GM18519 (cell line): ENCODE measurements around the gene RELL1.
A peak's percentile ranks its signal among the peaks of the same experiment; 100 is the strongest.

Experiments
- ATAC-seq: cut with Tn5 transposase; IDR thresholded peaks from one replicate; pipeline ENCODE4 v1.9.1; 2021; ENCODE audit warnings: mild to moderate bottlenecking, moderate library complexity; ENCODE audit not compliant: unreplicated experiment, low FRiP score

RELL1 gene, protein sequence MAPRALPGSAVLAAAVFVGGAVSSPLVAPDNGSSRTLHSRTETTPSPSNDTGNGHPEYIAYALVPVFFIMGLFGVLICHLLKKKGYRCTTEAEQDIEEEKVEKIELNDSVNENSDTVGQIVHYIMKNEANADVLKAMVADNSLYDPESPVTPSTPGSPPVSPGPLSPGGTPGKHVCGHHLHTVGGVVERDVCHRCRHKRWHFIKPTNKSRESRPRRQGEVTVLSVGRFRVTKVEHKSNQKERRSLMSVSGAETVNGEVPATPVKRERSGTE

DNA sequence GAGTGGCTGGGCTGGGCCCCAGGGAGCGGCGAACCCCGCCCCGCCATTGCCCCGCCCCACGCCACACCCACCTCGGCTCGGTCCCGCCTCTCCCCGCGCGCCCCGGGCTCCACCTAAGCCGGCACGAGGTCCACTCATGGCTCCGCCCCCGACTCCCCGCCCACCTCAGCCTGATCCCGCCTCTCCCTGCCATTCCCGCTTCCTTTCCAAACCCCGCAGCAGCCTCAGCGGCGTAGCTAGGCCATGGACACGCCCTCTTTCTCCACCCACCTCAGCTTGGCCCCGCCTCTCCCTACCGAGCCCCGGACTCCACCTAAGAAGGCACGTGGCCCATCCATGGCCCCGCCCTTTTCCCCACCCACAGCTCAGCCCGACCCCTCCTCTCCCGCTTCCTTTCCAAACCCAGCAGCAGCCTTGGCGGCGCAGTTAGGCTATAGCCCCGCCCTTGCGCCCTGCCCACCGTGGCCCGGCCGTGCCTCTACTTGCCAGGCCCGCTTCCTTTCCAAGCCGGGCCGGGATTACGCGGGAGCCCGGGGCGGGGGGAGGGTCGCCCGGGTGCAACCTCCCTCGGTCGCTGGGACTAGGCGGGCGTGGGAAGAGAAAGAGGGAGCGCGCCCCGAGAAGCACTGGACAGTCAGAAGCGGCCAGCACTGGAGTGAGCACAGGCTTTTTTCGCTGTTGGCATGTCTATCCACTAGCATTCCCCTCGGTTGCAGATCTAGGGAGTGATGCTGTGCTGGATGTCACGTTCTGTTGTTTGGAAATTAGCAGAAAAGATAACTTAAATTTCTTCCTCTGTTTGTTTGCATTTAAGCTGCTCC is at the start of gene RELL1:
TSS of gene RELL1 (minus strand) at position 4 of the 821 bp plus-strand sequence. CDS start 89 bp downstream, outside the sequence.
- ATAC-seq: peak; percentile 60

DNA sequence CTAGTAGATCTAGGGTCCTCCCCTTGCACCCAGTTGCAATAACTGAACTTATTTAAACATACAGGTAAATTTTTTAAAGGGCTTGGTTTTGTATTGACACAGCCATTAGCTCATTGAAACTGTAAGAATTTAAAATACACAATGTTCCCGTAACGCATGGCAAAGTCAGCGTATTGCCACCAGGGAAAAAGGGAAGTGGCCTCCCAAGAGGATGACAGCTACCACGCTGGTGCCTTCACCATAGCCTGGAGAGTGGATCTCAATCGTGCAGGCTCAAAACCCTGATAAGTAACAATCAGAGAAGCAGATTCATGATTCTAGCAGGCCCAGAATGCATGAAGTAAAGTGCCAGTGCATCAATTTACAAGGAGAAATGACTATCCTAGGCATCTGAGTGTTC is 49.4 kb upstream of the RELL1 start:
- no peak for ATAC-seq

DNA sequence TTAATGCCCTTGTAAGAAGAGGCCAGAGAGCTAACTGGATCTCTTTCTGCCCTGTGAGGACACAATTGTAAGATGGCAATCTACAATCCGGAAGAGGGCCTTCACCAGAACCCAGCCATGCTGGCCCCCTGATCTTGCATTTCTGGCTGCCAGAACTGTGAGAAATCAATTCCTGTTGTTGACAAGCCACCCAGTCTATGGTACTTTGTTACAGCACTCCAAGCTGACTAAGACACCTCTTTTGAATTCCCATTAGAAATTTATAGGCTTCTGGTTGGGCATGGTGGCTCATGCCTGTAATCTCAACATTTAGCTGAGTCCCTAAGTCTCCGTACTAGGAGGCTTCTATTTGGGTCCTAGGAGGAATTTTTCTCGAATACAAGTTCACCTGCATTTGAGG is 48.8 kb upstream of the RELL1 start:
- no peak for ATAC-seq

DNA sequence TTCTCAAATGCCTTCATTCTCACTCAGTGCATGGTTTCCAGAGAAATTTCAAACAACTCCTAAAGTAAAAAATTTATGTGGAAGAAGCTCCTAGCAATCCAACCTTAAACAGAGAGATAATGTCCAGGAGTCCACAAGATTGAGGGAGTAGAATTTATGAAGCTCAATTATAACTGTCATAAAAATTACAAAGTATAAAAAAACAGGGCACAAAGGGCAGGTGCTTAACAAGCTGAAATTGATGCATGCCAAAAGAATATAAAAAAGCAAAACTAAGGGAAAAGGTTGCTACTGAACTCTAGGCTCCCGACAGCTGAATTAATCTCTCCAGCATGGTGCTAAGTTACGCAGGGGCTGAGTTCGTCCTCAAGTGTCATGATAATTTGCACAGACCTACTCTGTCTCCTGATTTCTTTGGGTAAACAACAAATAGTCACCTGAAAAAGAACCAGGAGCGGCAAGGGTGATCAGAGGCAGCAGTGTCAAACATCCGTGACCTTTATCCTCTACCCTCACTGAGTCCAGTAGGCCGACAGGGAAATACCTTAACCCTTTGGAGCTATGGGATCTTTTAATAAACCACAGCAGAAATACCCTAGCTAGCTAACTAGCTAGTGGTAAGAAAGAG is 47.2 kb upstream of the RELL1 start:
- ATAC-seq: no peak

DNA sequence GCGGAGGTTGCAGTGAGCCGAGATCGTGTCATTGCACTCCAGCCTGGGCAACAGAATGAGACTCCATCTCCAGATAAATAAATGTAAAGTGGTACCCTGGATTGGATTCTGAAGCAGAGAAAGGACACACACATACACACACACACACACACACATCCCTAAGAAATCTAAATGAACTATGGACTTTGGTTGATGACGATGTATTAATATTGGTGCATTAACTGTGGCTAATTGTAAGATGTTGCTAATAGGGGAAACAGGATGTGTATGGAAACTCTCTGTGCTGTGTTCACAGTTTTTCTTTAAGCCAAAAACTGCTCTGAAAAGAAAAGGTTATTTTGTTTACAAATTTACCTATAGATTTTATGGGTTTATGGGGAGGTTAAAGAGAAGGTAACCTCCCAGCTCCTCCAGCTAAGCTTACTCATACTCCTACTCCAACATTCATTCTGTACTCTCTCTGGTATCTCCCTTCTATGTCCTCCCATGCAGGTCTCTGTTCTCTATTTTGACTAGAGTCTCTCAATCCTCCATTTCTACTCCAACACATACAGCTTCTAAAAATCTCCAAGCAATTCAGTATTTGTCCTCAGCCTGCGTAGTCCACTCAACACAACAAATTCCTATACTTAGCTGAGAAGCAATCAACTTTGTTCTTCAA is 46.5 kb upstream of the RELL1 start:
- ATAC-seq: peak; percentile 88

DNA sequence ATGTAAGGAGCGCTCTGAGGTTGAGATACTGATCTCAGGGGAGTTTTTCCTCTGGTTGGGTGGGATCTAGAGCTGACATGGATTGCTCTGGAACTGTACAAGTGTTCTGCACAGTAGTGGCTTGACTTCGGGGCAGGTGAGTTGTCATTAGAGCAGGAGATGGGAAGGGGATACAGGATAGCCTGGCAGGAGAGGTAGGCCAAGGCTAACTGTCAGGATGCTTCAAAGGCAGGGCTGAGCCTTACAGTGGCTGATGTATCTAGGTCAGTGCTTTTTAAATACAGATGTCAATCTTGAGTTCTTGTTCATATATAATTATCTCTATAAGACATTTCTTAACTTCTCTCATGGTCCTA is 43.5 kb upstream of the RELL1 start:
- ATAC-seq: no peak

DNA sequence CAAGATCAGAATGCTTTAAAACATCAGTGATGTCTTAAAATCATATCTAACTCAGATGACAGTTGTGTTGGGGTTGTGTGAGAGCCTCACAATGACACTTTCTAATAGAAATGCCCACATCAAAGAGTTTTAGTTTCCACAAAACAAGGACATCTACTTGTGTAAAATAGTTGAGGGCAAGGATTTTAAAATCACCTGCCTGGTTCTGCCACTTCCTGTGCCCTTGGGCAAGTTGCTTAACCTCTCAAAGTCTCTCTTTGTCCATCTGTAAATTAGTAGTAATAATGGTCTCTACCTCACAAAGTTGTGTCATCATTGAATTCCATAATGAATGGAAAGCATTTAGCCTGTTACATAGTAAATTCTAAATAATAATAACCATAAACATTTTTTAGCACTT is 41.9 kb upstream of the RELL1 start:
- ATAC-seq: no peak

DNA sequence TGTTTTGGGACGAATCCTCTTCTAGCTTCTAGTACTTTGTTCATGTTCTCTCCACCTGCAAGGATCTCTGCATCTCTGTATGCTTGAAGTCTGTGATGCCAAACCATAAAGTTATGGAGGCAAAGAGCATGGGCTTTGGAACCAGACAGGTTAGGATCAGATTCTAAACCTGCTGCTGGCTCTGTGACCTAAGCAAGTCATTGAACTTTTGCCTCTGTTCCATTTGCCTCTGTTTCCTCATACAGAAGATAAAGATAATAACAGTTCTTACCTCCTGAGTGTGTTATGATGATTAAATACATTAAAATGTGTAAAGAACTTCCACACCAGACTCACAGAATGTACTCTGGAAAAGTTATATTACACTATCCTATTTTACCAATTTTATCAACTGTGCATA is 41.5 kb upstream of the RELL1 start:
- ATAC-seq: no peak

DNA sequence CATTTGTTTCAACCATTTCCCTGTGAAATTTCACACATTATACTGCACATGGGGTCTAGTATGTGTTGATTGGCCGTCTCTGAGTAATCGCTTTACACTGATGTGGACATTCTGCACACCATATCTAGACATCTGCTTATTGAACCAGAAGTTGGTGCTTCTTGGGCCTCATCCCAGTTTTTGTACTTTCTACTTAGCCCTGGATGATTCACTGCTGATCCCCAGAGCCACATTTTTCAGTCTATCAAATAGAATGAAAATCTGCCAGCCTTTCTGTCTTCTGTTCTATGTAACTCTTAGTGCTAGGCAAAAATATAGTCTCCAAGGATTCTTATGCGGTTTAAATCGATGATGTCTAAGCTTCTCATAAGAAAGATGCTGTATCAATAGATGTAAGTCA is 40.5 kb upstream of the RELL1 start:
- ATAC-seq: no peak

DNA sequence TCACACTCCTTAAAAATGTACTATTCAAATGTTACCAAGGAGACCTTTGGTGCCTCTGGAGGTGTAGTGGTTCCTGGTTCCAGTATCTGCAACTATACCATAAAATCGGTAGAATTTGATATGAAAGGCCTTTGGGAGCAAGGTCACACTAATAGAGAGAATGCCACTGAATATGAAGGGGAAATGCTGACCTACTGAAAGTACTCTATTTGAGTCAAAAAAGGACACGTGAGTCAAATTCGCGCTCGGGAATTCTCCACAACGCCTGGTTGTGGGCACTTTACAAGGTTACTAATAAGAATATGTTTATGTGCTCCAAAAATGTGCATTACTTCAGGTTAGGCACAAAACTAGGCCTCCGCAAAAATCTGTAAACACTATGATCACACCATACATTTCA is 39.5 kb upstream of the RELL1 start:
- ATAC-seq: no peak

DNA sequence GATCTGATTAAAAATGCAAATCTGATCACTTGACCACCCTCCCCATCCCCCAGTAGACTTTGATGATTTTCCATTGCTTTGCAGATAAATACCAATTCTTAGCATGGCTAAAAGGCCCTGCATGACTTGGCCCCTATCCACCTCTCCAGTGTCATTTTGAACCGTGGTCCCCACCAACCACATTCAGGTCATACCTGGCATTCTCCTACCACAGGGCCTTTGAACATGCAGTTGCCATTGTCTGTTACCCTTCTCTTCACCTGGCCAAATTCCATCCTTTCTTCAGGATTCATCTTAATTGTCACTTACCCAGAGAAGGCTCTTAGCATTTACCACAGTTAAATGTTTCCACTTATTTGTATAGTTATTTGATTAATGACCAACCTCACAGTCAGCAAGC is 36.9 kb upstream of the RELL1 start:
- no peak for ATAC-seq

DNA sequence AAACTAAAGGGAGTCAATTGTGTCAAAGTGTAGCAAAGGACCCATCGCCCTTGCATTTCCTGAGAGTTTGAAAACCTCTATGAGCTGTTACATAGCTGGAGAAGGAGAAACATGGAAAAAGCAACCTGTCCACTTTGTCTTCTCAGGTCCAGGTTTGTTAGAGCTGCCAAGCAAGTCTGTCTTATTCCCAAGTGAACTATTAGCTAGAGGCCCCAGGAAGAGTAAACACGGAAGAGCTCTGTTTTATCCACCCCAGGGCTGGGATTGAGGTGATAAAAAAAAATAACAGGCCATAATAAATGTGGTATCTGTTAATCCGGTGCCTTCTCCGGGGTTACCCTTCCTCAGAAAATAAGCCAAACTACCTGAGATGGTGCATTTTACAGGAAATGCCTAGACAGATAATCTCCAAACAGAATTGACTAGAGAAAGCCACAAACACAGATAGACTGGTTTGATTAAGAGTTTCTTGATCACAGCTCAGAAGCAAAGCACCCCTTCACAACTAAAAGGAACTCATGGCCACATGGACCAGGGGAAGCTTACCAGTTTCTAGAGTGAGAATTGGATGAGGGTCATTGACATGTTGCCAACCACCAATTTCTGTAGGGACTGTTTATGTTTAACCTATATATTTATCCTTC is 35.9 kb upstream of the RELL1 start:
- no peak for ATAC-seq

DNA sequence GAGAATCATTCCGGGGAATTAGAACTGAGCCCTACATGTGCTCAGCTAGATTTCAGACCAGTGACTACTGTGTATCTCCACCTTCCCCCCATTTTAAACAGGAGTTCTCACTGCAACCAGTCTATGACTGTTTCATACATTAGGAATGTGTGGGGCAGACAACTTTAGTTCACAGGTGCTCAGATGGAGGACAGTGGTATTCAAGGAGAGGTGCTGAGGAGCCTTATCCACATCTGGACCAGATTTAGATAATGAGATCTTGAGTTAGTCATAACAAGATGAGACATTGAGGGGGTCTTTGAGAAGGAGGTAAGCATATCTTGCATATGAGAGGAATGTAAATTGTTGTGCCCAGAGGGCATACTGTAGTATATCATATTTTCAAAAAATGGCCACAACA is 32.8 kb upstream of the RELL1 start:
- ATAC-seq: no peak

DNA sequence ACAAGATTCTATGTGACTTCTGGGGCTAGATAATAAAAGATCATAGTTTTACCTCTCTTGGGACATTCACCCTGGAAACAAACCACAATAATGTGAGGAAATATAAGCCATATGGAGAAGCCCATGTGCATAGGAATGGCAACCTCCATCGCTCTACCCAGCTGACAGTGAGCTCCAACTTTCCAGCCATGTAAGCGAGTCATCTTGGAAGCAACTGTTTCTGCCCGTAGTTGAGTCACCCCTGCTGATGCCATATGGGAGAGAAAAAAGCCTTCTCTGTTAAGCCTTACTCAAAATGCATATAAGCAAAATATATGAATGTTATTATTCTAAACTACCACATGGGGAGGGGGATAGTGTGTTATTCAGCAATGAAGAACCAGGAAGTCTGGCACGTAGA is 31.4 kb upstream of the RELL1 start:
- ATAC-seq: no peak

DNA sequence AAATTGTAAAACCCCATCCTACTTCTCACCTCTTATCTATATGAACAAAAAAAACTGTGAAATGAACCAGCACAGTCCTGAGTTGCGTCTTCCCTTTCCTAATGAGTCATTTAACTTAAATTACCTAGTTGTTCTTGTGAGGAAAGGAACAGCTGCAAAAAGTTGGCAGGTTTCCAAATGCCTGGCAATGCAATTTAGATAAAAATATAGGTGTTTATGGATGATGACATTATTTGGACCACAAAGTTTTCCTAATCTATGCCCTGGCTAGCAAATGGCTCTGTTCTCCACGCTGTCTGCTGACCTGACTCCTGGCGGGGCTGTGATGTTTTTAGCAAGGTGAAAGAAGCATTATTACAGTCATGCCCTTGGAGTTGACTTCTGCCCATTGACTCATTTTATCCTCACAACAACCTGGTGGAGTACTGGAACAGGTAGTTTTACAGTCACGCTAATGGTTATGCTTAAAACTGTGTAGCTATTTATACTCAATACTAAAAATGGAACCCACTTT is 29.8 kb upstream of the RELL1 start:
- ATAC-seq: peak; percentile 80

DNA sequence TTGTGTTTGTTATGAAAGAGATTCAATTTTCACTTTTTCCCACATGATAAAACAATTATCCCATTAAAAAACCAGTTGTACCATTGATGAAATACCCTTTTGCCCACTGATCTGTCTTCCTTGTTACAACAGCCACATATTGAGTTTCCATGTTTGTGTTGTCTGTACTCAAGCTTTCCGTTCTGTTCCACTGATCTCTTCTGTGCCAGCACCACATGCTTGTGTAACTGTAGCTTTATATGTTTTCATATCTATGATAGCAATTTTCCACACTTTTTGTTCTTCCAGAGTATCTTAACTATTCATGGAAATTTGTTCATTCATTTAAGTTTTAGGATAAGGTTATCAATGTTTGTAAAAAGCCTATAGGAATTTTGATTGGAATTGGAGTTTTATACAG is 24.3 kb upstream of the RELL1 start:
- ATAC-seq: no peak

DNA sequence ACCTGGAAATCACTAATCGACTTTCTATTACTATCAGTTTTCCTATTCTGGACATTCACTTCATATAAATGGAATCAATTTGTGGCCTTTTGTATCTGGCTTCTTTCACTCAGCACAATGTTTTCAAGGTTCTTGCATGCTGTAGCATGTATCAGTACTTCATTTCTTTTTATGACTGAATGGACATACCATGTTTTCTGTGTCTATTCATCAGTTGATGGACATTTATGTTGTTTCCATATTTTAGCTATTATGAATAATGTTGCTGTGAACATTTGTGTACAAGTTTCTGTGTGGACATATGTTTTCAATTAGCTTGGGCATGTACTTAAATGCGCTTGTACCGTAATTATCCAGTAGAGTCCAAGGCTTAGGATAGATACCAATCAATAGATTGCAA is 19.9 kb upstream of the RELL1 start:
- ATAC-seq: no peak

DNA sequence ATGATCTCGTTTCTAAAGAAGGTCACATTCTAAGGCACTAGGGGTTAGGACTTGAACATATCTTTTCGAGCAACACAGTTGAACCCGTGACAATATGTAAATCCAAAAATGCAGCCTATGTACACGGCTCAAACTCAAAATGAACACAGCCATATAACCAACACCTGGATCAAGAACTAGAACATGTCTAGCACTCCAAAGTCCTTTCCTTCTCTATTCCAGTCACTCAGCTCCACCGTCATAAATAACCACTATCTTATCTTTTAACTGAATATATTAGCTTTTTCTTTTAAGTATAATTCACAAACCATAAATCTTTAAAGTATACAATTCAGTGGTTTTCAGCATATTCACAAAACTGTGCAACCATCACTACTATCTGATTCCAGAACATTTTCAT is 19.4 kb upstream of the RELL1 start:
- ATAC-seq: no peak

DNA sequence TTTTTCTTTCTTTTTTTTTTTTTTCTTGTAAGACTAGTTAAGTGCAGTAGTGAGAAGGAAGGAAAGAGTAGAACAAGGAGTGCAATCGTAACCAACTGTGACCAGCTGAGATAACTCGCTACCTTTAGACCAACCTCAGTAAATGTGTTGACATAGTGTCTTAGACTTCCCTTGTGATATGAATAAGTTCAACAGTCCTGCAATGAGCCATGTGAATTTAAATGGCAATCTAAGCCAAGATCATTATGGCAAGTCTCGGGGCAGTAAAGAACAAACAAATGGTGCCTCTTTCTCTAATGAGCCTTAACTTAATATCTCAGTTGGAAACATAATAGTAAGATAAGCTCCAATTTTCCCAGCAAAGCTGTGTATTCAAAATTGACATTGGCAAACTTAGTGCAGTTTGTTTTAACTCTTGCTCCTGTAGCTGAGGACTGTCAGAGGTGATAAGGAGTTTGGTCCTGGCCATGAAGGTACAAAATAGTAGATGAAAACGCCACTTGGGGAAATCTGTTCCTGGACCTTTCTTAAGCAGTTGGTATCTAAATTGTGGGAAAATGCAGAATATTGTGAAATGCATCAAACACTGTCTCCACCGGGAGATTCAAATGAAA is 13.8 kb upstream of the RELL1 start:
- no peak for ATAC-seq

DNA sequence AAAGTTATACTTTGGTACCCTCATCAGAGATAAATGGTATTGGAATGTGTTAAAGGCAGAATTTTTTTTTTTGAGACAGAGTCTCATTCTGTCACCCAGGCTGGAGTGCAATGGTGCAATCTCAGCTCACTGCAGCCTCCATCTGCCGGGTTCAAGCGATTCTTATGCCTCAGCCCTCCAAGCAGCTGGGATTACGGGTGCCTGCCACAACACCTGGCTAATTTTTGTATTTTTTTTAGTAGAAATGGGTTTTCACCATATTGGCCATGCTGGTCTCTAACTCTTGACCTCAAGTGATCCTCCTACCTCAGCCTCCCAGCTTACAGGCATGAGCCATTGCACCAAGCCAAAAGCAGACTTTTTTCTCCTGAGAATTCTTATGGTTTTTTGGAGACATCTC is 11.4 kb upstream of the RELL1 start:
- ATAC-seq: no peak
